GM11168 (cell line): Measurements from ENCODE around the gene CT47A7.
"Not testable (repeated sequence)": the region's sequence is repeated elsewhere in the genome, so short reads cannot be mapped to it uniquely, and the experiment has no call there.

ENCODE experiments used
- in situ Hi-C: fragments of 300-500 bp; cut with MboI; formaldehyde crosslinking; loops from one replicate; pipeline ENCODE4 v1.12.0; 2022; ENCODE audit warnings: low sequenced_read_pairs; ENCODE audit not compliant: unreplicated experiment

CT47A7 gene

DNA sequence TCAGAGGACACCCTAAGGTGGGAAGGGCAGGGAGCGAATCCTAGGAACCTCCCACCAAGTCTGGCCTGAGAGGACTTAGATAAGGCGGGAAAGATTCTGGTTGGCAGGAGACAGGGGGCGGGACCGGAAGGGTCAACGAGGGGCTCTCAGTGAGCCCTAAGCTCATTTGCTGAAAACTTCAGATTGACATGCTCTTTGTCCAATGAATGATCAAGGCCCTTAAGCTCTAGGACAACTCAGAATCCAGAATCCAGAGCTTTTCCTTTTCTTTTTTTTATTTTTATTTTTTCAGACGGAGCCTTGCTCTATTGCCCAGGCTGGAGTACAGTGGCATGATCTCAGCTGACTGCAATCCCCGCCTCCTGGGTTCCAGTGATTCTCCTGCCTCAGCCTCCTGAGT, at the start of gene CT47A7:
CT47A7 (minus strand) TSS at position 101 of the 400 bp plus-strand sequence. CDS start 255 bp downstream, outside the sequence.
- in situ Hi-C loops = not testable (repeated sequence)

- in situ Hi-C loops = no loop called here
Observed at GRCh38 chrX:121000589-121000988, 44.2 kb upstream of the CT47A7 start.

GRCh38 chrX:120999413-120999812, 43.0 kb upstream of the CT47A7 start:
- in situ Hi-C loops = loop anchor here (25.0 kb wide), 1 partner anchor 137 kb away; no protein-coding TSS in a partner anchor

GRCh38 chrX:120985660-120986059, 29.3 kb upstream of the CT47A7 start, which contains the start of gene CT47A1:
Gene CT47A1, minus strand, starts transcription at chrX:120985760. Its CDS starts 231 bp downstream, at chrX:120985529.
- in situ Hi-C loops = loop anchor here (25.0 kb wide), 1 partner anchor 123 kb away; no protein-coding TSS in a partner anchor
